B cell (primary cell): ENCODE results near the gene TMEM115. TPM values are rescaled to one million over a fixed set of nuclear protein-coding genes. Genes with fewer than 3 reads are reported as not detected.

ENCODE experiments used
- ATAC-seq: fragments of 200-7000 bp; cut with Tn5 transposase; one replicate; pipeline ENCODE4 v1.10.0; 2021; ENCODE audit warnings: low read depth, mild to moderate bottlenecking, moderate number of reproducible peaks, moderate library complexity
- CTCF ChIA-PET: fragments of 350-600 bp; sonication (Branson Sonifier 250); formaldehyde crosslinking; loops from one replicate; lab custom pipeline; 2021; ENCODE audit warnings: antibody characterized with exemption, inconsistent platforms; lab: Charles Lee
- POLR2A ChIA-PET: fragments of 350-600 bp; sonication (Branson Sonifier 250); formaldehyde crosslinking; loops from one replicate; lab custom pipeline; 2021; ENCODE audit warnings: antibody characterized with exemption; lab: Charles Lee
- DNase-seq: peaks from one replicate; pipeline ENCODE4 v3.0.0; 2013
- H2AFZ ChIP-seq: 2 replicates; pipeline ENCODE4 v1.6.1; 2012; ENCODE audit warnings: mild to moderate bottlenecking, low read depth, low read length; ENCODE audit not compliant: insufficient read depth, poor library complexity, severe bottlenecking
- H3K27ac ChIP-seq, 2 donors: 1 replicate in 1 of 2; 2 replicates in 1 of 2; pipeline ENCODE4 v1.5.1; 2012 to 2013; ENCODE audit warnings: low read length in 2 of 2, mild to moderate bottlenecking in 2 of 2, moderate library complexity in 1 of 2
- H3K27me3 ChIP-seq, 4 experiments: fragments of 200-600 bp in 1 of 4; sonication (generic) in 1 of 4; replicated peaks in 1 of 4; 1 replicate in 2 of 4; 2 replicates in 2 of 4; pipeline versions ENCODE4 v1.6.1 to v1.7.0; 2013 to 2016; ENCODE audit warnings: low read length in 3 of 4, mild to moderate bottlenecking in 2 of 4, mixed read lengths in 1 of 4, moderate library complexity in 1 of 4; ENCODE audit not compliant: insufficient read depth in 4 of 4, control insufficient read depth in 3 of 4; ENCODE audit errors: control extremely low read depth in 1 of 4
- H3K36me3 ChIP-seq, 2 experiments: replicated peaks in 1 of 2; 1 replicate in 1 of 2; 2 replicates in 1 of 2; pipeline versions ENCODE4 v1.6.1 to v1.7.1; 2013; ENCODE audit warnings: low read length in 1 of 2; ENCODE audit not compliant: insufficient read depth in 2 of 2, control insufficient read depth in 1 of 2; ENCODE audit errors: control extremely low read depth in 1 of 2, extremely low read depth in 1 of 2
- H3K4me1 ChIP-seq, 2 donors: fragments of 200-600 bp in 1 of 2; sonication (generic) in 1 of 2; 1 replicate in 1 of 2; 2 replicates in 1 of 2; pipeline versions ENCODE4 v1.5.1 to v1.6.1; 2013 to 2017; ENCODE audit warnings: low read length in 2 of 2; ENCODE audit not compliant: control insufficient read depth in 2 of 2, insufficient read depth in 2 of 2
- H3K4me2 ChIP-seq: replicated peaks from 2 replicates; pipeline ENCODE3; 2012; ENCODE audit warnings: mild to moderate bottlenecking, low read depth, low read length; ENCODE audit not compliant: poor library complexity, severe bottlenecking
- H3K4me3 ChIP-seq, 5 experiments: fragments of 200-600 bp in 1 of 5; sonication (generic) in 1 of 5; 1 replicate in 3 of 5; 2 replicates in 2 of 5; pipeline versions ENCODE4 v1.5.1 to v1.7.0; 2011 to 2016; ENCODE audit warnings: low read length in 4 of 5, mild to moderate bottlenecking in 4 of 5, low read depth in 2 of 5, control low read depth in 1 of 5, moderate library complexity in 1 of 5; ENCODE audit not compliant: insufficient read depth in 1 of 5; ENCODE audit errors: control extremely low read depth in 1 of 5, extremely low read depth in 1 of 5
- H3K79me2 ChIP-seq: fragments of 200-600 bp; sonication (generic); one replicate; pipeline ENCODE4 v1.6.0; 2016; ENCODE audit warnings: low read length; ENCODE audit not compliant: control insufficient read depth, insufficient read depth
- H3K9ac ChIP-seq: fragments of 200-600 bp; sonication (generic); 2 replicates; pipeline ENCODE4 v1.6.1; 2017; ENCODE audit warnings: mild to moderate bottlenecking, low read length, moderate library complexity
- H3K9me3 ChIP-seq, 3 donors: one replicate each; pipeline versions ENCODE4 v1.6.1 to v1.7.1; 2013; ENCODE audit warnings: low read length in 2 of 3; ENCODE audit not compliant: control insufficient read depth in 2 of 3, insufficient read depth in 1 of 3; ENCODE audit errors: control extremely low read depth in 1 of 3
- H4K20me1 ChIP-seq: 2 replicates; pipeline ENCODE4 v1.6.0; 2012; ENCODE audit warnings: mild to moderate bottlenecking, low read length; ENCODE audit not compliant: insufficient read depth, control insufficient read depth, poor library complexity, severe bottlenecking
- H3K27ac Mint-ChIP-seq: one replicate; pipeline ENCODE4 v1.8.0; 2021; ENCODE audit warnings: mixed read lengths
- H3K27me3 Mint-ChIP-seq: one replicate; pipeline ENCODE4 v1.8.0; 2021; ENCODE audit warnings: mixed read lengths
- H3K4me1 Mint-ChIP-seq: one replicate; pipeline ENCODE4 v1.8.0; 2021; ENCODE audit warnings: mixed read lengths
- H3K4me3 Mint-ChIP-seq: one replicate; pipeline ENCODE4 v1.8.0; 2021; ENCODE audit warnings: mixed read lengths
- H3K9me3 Mint-ChIP-seq: one replicate; pipeline ENCODE4 v1.8.0; 2022; ENCODE audit warnings: mixed read lengths; ENCODE audit not compliant: insufficient read depth
- EZH2 ChIP-seq: IDR thresholded peaks from 2 replicates; pipeline ENCODE4 v1.6.1; 2012; ENCODE audit warnings: borderline replicate concordance, low read depth, mild to moderate bottlenecking, moderate library complexity, low read length; ENCODE audit not compliant: insufficient read depth, poor library complexity, severe bottlenecking
- WGBS: methylation state at CpG from one replicate; pipeline ENCODE4 v1.1.5; 2013; ENCODE audit warnings: missing lambda C conversion rate; ENCODE audit not compliant: insufficient coverage; 5-methylcytosine and 5-hydroxymethylcytosine counted together
- intact Hi-C: fragments of 100-400 bp; cut with micrococcal nuclease; formaldehyde crosslinking; loops from one replicate; pipeline ENCODE4 v1.10.0; 2022
- polyA plus RNA-seq: library from polyadenylated mRNA; depleted of rRNA; stranded (reverse); fragments of >200 nt; gene quantifications from 2 replicates; pipeline ENCODE4 v1.2.3, GENCODE V29; 2012
- total RNA-seq, 2 donors: library from RNA; stranded (reverse); fragments of 120-200 nt in 1 of 2; gene quantifications; 1 replicate in 1 of 2; 2 replicates in 1 of 2; pipeline versions ENCODE4 v1.2.3 to v1.2.4, GENCODE V29; 2013 to 2022
- TF ChIP-seq, protein P1 (sequence below): fragments of 200-600 bp; IDR thresholded peaks from one replicate; pipeline ENCODE4 v1.8.0; 2022; ENCODE audit warnings: antibody characterized with exemption, mild to moderate bottlenecking

Gene TMEM115
- total and polyA plus RNA-seq, 2 donors (not counting 1 experiment from before 2014, with no cell fraction given), result 19.8 to 27.2 TPM

DNA sequence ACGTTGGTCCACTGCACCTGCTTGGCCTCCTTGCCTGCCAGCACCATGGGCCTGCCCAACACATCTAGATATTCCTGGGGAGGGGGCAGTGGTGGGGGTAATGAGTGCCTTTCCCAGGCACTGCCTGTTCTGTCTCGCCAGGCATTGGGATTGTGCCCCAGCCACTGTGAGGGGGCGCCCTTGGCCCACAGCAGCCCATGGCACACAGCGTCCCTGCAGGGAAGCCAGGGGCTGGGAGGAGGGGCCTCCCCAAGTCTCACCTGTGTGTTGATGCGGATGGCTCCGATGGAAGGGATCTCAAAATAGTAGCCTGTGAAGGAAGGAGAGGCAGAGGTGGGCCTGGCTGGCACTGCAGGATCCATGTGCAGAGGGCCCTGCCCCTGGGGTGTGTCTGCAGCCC lies 18.7 kb upstream of the TMEM115 start:
- no peaks in the 10 kb centered on the region for H3K4me1 ChIP-seq
- H3K9ac ChIP-seq, result no peak overlapping the region
- H3K4me2 ChIP-seq, result no peak overlapping the region
- no peaks in the 10 kb centered on the region for H4K20me1 ChIP-seq
- POLR2A ChIA-PET, result no interaction called here
- no peak overlapping the region for H2AFZ ChIP-seq
- H3K36me3 ChIP-seq, result no peaks in the 10 kb centered on the region
- intact Hi-C loops, result no loop called here
- Mint-ChIP-seq H3K27ac (no peak overlapping the region), H3K4me3 (no peak overlapping the region), H3K9me3 (no peaks in the 10 kb centered on the region), H3K27me3 (peaks cover 2% of the 10 kb centered on the region), H3K4me1 (no peaks in the 10 kb centered on the region)
- H3K9me3 ChIP-seq, result no peaks in the 10 kb centered on the region
- DNase-seq (no peak), ATAC-seq (no peak)
- CTCF ChIA-PET, result no interaction called here
- TF ChIP-seq, protein P1, sequence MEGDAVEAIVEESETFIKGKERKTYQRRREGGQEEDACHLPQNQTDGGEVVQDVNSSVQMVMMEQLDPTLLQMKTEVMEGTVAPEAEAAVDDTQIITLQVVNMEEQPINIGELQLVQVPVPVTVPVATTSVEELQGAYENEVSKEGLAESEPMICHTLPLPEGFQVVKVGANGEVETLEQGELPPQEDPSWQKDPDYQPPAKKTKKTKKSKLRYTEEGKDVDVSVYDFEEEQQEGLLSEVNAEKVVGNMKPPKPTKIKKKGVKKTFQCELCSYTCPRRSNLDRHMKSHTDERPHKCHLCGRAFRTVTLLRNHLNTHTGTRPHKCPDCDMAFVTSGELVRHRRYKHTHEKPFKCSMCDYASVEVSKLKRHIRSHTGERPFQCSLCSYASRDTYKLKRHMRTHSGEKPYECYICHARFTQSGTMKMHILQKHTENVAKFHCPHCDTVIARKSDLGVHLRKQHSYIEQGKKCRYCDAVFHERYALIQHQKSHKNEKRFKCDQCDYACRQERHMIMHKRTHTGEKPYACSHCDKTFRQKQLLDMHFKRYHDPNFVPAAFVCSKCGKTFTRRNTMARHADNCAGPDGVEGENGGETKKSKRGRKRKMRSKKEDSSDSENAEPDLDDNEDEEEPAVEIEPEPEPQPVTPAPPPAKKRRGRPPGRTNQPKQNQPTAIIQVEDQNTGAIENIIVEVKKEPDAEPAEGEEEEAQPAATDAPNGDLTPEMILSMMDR, result no peak
- TF ChIP-seq EZH2, result no peak
- H3K79me2 ChIP-seq, result no peaks in the 10 kb centered on the region
- no peaks in the 10 kb centered on the region for H3K27me3 ChIP-seq
- no peak overlapping the region for H3K4me3 ChIP-seq
- 98% methylated on average over 4 of the region's 6 CpGs for WGBS
- no peak overlapping the region for H3K27ac ChIP-seq

DNA sequence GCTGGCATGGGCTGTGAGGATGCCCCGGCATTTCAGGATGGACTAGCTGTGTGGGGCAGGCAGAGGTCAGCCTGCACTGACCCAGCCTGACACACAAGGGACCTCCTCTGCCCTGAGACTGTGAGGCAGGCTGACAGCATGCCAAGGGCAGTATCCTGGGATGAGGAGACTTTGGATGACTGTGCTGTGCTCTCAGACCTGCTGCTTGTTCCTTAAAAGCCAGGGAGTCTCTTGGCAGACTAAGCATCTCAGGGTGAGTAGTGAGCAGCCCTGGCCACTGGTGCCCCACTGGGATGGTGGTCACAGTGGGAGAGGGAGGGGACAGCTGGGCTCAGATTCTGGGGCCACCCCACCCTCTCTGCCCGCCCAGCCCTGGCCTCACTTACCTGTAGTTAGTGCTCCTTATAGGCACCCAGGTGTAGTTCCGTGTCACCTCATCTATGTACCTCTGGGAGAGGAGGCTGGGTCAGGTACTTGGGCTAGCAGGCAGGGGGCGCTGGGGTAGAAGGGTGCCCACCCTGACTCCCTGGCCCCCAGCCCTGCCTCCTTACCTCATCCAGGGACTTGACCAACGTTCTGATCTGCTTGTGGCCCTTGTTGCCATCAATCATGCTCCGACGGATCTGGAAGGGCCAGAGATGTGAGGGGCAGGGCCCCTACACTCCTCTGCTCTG lies 16.1 kb upstream of the TMEM115 start:
- no peaks in the 10 kb centered on the region for H3K36me3 ChIP-seq
- no peaks in the 10 kb centered on the region for H3K4me1 Mint-ChIP-seq
- H3K4me1 ChIP-seq, result no peaks in the 10 kb centered on the region
- H3K27ac Mint-ChIP-seq, result no peak overlapping the region
- TF ChIP-seq EZH2, result no peak
- TF ChIP-seq, protein P1, result no peak
- H3K9me3 Mint-ChIP-seq, result no peaks in the 10 kb centered on the region
- H3K4me3 Mint-ChIP-seq, result no peak overlapping the region
- no peak overlapping the region for H3K9ac ChIP-seq
- no peaks in the 10 kb centered on the region for H3K79me2 ChIP-seq
- CTCF ChIA-PET, result no interaction called here
- H3K4me2 ChIP-seq, result no peak overlapping the region
- H3K27me3 ChIP-seq, result no peaks in the 10 kb centered on the region
- peak; percentile 14 for ATAC-seq
- POLR2A ChIA-PET, result no interaction called here
- intact Hi-C loops, result no loop called here
- no peaks in the 10 kb centered on the region for H4K20me1 ChIP-seq
- no peak overlapping the region for H2AFZ ChIP-seq
- DNase-seq, result no peak
- no peaks in the 10 kb centered on the region for H3K9me3 ChIP-seq
- H3K27ac ChIP-seq, result no peak overlapping the region
- WGBS, result 76% methylated on average over 4 of the region's 7 CpGs
- H3K27me3 Mint-ChIP-seq, result peaks cover 8% of the 10 kb centered on the region
- no peak overlapping the region for H3K4me3 ChIP-seq
